ENCODE data around the gene CMTM6. TPM values are rescaled to one million over a fixed set of nuclear protein-coding genes. Genes with fewer than 3 reads are reported as not detected.
"Not testable (repeated sequence)": the region's sequence is repeated elsewhere in the genome, so short reads cannot be mapped to it uniquely, and the experiment has no call there.

Gene CMTM6
- total and polyA plus RNA-seq, 4 donors, result 19.0 to 32.1 (median 25.9) TPM

DNA sequence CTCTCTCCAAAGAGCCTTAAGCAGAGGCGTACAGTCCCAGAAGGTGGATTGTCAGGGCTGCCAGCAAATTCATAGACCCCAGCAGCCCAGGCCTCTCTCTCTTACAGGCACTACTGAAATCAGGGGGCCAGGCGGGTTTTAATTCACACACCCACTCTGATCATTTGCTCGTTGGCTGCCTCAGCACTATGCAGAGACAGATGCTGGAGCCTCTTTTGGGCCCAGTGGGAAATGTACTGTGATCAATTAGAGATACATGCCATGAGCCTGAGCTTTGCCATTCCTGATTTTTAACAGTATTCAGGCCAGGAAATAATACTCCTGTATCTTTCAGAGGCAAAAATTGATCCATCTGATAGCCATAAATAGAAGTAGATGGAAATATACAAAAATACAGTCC lies 53.0 kb downstream of the CMTM6 start:
- H3K27ac ChIP-seq (ENCODE audit: low read depth in 1 of 2, low read length in 2 of 2), result no peak overlapping the region
- DNase-seq (no peak), ATAC-seq (ENCODE audit: low FRiP score) (no peak)
- intact Hi-C loops (cut with DNase I), result no loop called here
- H3K36me3 ChIP-seq (ENCODE audit: control insufficient read depth in 1 of 2, insufficient read depth in 2 of 2, low read length in 1 of 2), result no peaks in the 10 kb centered on the region
- no peaks in the 10 kb centered on the region for H3K27me3 ChIP-seq (ENCODE audit: control insufficient read depth in 1 of 2, insufficient read depth in 2 of 2, low read length in 1 of 2)
- WGBS, 2 donors, result 94% methylated on average over 3 of the region's 3 CpGs
- no peaks in the 10 kb centered on the region for H3K4me1 ChIP-seq (ENCODE audit: control insufficient read depth in 1 of 2, insufficient read depth in 2 of 2, low read length in 2 of 2)
- no peak overlapping the region for H3K4me3 ChIP-seq (ENCODE audit: low read length in 2 of 2)
- H3K9me3 ChIP-seq (ENCODE audit: control insufficient read depth, low read length), result peaks cover 1% of the 10 kb centered on the region

DNA sequence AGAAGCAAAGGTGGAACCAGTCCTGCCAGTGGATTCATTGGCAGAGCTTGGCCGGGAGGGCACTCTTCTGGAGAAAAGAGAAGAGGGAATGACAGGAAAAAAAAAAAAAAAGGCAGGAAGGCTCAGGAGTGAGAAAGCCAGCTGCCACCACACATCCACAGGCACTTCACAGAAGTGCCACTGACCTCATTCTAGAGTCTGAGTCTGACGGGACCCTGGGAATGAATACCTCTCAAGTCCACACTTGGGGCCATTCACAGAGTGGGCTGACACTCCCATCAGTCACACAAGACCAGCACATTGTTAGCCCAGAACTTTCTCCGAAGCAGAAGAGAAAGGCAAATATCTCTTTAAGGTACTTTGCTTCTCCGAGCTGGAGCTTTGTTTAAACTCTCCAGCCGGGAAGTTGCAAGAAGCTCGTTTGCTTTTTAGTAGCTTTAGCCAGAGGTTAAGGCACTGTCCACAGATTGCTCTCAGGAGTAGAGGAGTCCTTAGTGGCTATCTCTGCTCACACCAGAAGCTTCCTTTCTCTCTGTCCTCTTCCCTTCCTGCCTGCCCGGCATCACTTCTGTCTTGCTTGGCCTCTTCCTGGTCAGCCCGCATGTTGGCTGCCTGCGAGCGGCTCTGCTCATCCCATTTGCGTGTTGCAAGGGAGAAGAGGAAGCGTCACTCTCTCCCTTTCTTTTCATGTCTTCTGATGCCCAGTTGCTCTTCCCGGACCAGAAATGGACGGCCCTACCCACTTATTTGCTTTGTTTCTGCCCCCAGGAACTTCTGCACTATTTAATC lies 53.8 kb downstream of the CMTM6 start:
- WGBS, 2 donors, result 88 to 91% methylated on average over 14 of the region's 14 CpGs
- peaks cover 1% of the 10 kb centered on the region for H3K9me3 ChIP-seq (ENCODE audit: control insufficient read depth, low read length)
- peak; percentile 15 for ATAC-seq (ENCODE audit: low FRiP score)

DNA sequence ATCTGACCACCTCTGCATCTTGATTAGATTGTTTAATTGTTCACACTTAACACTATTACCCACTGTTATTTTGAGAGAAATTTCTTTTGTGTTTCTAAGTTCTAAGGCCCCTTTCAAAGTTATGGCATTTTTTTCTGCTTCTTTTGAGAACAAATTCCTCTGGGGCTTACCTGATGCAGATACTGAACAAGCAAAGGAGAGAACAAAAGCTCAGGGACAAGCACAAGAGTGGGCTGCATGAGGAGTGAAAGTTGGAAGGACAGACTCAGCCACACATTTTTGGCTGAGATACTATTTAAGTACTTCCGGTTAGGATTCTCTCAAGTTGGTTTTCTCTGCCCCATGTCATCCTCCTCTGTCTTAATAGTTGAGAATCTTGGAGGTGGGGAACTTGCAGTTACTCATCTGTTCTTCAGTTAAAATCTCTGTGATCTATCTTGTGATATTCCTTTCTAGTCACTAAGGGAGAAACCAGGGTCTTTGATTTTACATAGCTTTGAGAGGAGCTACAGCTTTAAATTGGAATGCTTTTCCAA lies 54.7 kb downstream of the CMTM6 start:
- Histone ChIP-seq H3K9me3 (ENCODE audit: control insufficient read depth, low read length) (peaks cover 1% of the 10 kb centered on the region), H3K4me1 (ENCODE audit: control insufficient read depth in 1 of 2, insufficient read depth in 2 of 2, low read length in 2 of 2) (no peaks in the 10 kb centered on the region), H3K4me3 (ENCODE audit: low read length in 2 of 2) (no peak overlapping the region), H3K27me3 (ENCODE audit: control insufficient read depth in 1 of 2, insufficient read depth in 2 of 2, low read length in 1 of 2) (no peaks in the 10 kb centered on the region), H3K27ac (ENCODE audit: low read depth in 1 of 2, low read length in 2 of 2) (no peak overlapping the region), H3K36me3 (ENCODE audit: control insufficient read depth in 1 of 2, insufficient read depth in 2 of 2, low read length in 1 of 2) (no peaks in the 10 kb centered on the region)
- WGBS, 2 donors, result 82 to 88% methylated on average over 1 of the region's 1 CpG
- intact Hi-C loops (cut with DNase I), result no loop called here
- ATAC-seq (ENCODE audit: low FRiP score) (no peak), DNase-seq (no peak)

More for the DNA sequence above, 53.8 kb downstream of the CMTM6 start:
- peak in 1 of 2 donors; percentile 73 for DNase-seq
- Histone ChIP-seq H3K4me1 (ENCODE audit: control insufficient read depth in 1 of 2, insufficient read depth in 2 of 2, low read length in 2 of 2) (no peaks in the 10 kb centered on the region), H3K4me3 (ENCODE audit: low read length in 2 of 2) (no peak overlapping the region), H3K27ac (ENCODE audit: low read depth in 1 of 2, low read length in 2 of 2) (no peak overlapping the region), H3K36me3 (ENCODE audit: control insufficient read depth in 1 of 2, insufficient read depth in 2 of 2, low read length in 1 of 2) (no peaks in the 10 kb centered on the region), H3K27me3 (ENCODE audit: control insufficient read depth in 1 of 2, insufficient read depth in 2 of 2, low read length in 1 of 2) (no peaks in the 10 kb centered on the region)
- intact Hi-C loops (cut with DNase I), result no loop called here

DNA sequence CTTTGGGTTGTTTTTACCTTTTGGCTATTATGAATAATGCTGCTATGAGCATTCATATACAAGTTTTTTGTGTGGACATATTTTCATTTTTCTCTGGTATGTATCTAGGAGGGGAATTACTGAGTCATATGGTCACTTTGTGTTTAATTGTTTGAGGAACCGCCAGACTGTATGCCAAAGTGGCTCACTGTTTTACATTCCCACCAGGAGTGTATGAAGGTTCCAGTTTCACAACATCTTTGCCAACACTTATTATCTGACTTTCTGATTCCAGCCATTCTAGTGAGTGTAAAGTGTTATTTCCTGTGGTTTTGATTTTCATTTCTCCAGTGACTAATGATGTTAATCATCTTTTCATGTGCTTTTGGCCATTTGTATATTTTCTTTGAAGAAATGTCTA lies 59.2 kb downstream of the CMTM6 start:
- no peaks in the 10 kb centered on the region for H3K36me3 ChIP-seq (ENCODE audit: control insufficient read depth in 1 of 2, insufficient read depth in 2 of 2, low read length in 1 of 2)
- DNase-seq (no peak), ATAC-seq (ENCODE audit: low FRiP score) (no peak)
- no peaks in the 10 kb centered on the region for H3K27me3 ChIP-seq (ENCODE audit: control insufficient read depth in 1 of 2, insufficient read depth in 2 of 2, low read length in 1 of 2)
- intact Hi-C loops (cut with DNase I), result no loop called here
- 69 to 77% methylated on average over 1 of the region's 1 CpG for WGBS, 2 donors
- peaks cover 1% of the 10 kb centered on the region for H3K9me3 ChIP-seq (ENCODE audit: control insufficient read depth, low read length)
- H3K27ac ChIP-seq (ENCODE audit: low read depth in 1 of 2, low read length in 2 of 2), result no peak overlapping the region
- no peak overlapping the region for H3K4me3 ChIP-seq (ENCODE audit: low read length in 2 of 2)
- no peaks in the 10 kb centered on the region for H3K4me1 ChIP-seq (ENCODE audit: control insufficient read depth in 1 of 2, insufficient read depth in 2 of 2, low read length in 2 of 2)

DNA sequence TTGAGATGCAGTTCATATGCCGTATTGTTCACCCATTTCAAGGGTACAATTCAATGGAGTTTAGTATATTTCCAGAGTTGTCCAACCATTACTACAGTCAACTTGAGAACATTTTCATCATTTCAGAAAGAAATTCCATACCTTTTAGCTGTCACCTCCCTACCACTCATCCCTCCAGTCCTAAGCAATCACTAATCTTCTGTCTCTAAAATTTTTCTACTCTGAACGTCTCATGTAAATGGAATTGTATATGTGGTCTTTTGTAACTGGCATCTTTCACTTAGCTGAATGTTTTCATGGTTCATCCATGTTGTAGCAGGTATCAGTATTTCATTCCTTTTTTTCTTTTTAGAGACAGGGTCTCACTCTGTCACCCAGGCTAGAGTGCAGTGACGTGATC lies 59.9 kb downstream of the CMTM6 start:
- peaks cover 1% of the 10 kb centered on the region for H3K9me3 ChIP-seq (ENCODE audit: control insufficient read depth, low read length)
- no peaks in the 10 kb centered on the region for H3K36me3 ChIP-seq (ENCODE audit: control insufficient read depth in 1 of 2, insufficient read depth in 2 of 2, low read length in 1 of 2)
- DNase-seq (no peak), ATAC-seq (ENCODE audit: low FRiP score) (no peak)
- H3K4me1 ChIP-seq (ENCODE audit: control insufficient read depth in 1 of 2, insufficient read depth in 2 of 2, low read length in 2 of 2), result no peaks in the 10 kb centered on the region
- 97 to 98% methylated on average over 3 of the region's 3 CpGs for WGBS, 2 donors
- no peak overlapping the region for H3K27ac ChIP-seq (ENCODE audit: low read depth in 1 of 2, low read length in 2 of 2)
- no peak overlapping the region for H3K4me3 ChIP-seq (ENCODE audit: low read length in 2 of 2)
- intact Hi-C loops (cut with DNase I), result no loop called here
- no peaks in the 10 kb centered on the region for H3K27me3 ChIP-seq (ENCODE audit: control insufficient read depth in 1 of 2, insufficient read depth in 2 of 2, low read length in 1 of 2)

DNA sequence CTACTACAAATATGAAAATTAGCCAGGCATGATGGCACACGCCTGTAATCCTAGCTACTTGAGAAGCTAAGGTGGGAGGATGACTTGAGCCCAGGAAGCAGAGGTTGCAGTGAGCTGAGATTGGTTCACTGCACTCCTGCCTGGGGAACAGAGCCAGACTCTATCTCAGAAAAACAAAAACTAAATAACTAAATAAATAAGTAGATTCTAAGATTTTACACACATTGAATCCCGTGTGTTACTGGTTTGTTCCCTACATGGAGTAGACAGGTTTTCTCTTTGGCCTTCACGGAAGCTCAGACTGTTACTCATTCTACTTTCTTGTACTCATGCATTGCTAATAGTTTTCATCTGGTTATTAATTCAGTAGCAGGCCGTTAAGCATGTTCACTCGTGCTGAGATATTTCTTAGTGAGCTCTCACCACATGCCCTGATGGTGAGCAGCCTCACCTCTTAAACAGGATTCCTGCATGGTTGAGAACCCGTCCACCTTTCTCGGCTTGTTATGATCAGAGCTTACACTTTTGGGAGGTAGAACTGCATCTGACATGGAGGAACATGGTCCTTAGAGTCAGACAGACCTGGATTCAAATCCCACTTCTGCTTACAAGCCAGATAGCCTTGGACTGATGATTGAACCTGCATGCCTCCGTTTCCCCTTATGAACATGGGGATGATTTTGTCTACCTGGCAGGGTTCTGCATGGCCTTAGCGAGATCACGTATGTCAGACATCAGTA lies 61.9 kb downstream of the CMTM6 start:
- ATAC-seq (ENCODE audit: low FRiP score) (no peak), DNase-seq (no peak)
- Histone ChIP-seq H3K4me3 (ENCODE audit: low read length in 2 of 2) (no peak overlapping the region), H3K9me3 (ENCODE audit: control insufficient read depth, low read length) (no peaks in the 10 kb centered on the region), H3K36me3 (ENCODE audit: control insufficient read depth in 1 of 2, insufficient read depth in 2 of 2, low read length in 1 of 2) (no peaks in the 10 kb centered on the region), H3K27me3 (ENCODE audit: control insufficient read depth in 1 of 2, insufficient read depth in 2 of 2, low read length in 1 of 2) (no peaks in the 10 kb centered on the region), H3K4me1 (ENCODE audit: control insufficient read depth in 1 of 2, insufficient read depth in 2 of 2, low read length in 2 of 2) (no peaks in the 10 kb centered on the region), H3K27ac (ENCODE audit: low read depth in 1 of 2, low read length in 2 of 2) (no peak overlapping the region)
- WGBS, 2 donors, result 89 to 94% methylated on average over 10 of the region's 10 CpGs
- intact Hi-C loops (cut with DNase I), result no loop called here

DNA sequence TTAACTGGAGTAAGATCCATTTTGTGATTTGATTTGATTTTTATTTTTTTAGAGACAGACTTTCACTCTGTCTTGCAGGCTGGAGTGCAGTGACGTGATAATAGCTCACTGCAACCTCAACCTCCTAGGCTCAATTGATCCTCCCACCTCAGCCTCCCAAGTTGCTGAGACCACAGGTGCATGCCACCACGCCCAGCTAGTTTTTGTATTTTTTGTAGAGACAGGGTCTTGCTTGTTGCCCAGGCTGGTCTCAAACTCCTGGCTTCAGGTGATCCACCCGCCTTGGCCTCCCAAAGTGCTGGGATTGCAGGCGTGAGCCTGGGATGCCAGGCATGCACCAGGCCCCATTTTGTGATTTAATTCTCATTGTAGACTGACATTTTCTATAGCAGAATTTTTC lies 63.2 kb downstream of the CMTM6 start:
- 97 to 98% methylated on average over 4 of the region's 4 CpGs for WGBS, 2 donors
- H3K36me3 ChIP-seq (ENCODE audit: control insufficient read depth in 1 of 2, insufficient read depth in 2 of 2, low read length in 1 of 2); H3K9me3 ChIP-seq (ENCODE audit: control insufficient read depth, low read length); DNase-seq; ATAC-seq (ENCODE audit: low FRiP score); H3K27me3 ChIP-seq (ENCODE audit: control insufficient read depth in 1 of 2, insufficient read depth in 2 of 2, low read length in 1 of 2); H3K4me3 ChIP-seq (ENCODE audit: low read length in 2 of 2); H3K27ac ChIP-seq (ENCODE audit: low read depth in 1 of 2, low read length in 2 of 2); intact Hi-C loops (cut with DNase I); H3K4me1 ChIP-seq (ENCODE audit: control insufficient read depth in 1 of 2, insufficient read depth in 2 of 2, low read length in 2 of 2): not testable (repeated sequence)

DNA sequence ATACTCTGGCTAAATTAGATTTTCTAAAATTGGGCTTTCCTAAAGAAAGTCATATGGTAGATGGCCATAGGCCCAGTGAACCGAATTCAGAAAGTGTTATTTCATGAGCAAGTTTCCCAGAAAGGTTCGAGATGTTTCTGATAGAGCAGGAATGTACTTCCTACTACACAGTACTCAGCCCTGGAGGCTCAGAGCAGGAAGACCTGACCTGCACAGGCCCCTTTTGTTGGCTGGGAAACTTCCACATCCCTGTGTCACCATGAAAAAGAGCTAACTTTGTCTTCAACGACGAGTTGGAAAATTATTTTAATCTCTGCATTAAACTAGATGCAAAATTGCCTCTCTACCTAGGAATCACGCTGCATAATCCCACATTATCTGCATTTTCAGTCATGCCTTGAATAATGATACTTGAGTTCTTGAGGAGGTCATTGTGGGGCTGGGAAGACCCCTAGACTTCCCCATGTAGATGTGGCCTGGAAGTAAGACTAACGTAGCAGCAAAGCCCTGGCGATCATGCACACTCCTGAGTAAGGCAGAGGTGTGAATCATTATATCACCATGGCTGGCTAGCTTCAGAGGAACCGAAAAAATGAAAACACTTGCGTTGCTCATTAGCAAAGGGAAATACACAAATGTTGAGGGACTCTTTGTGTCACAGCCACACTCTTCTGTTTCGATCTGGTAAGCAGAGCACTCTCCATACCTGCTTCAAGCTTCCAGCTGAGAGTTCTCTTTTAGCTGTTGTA lies 63.9 kb downstream of the CMTM6 start:
- Histone ChIP-seq H3K9me3 (ENCODE audit: control insufficient read depth, low read length) (no peaks in the 10 kb centered on the region), H3K4me3 (ENCODE audit: low read length in 2 of 2) (no peak overlapping the region), H3K4me1 (ENCODE audit: control insufficient read depth in 1 of 2, insufficient read depth in 2 of 2, low read length in 2 of 2) (no peaks in the 10 kb centered on the region), H3K27ac (ENCODE audit: low read depth in 1 of 2, low read length in 2 of 2) (no peak overlapping the region), H3K27me3 (ENCODE audit: control insufficient read depth in 1 of 2, insufficient read depth in 2 of 2, low read length in 1 of 2) (no peaks in the 10 kb centered on the region), H3K36me3 (ENCODE audit: control insufficient read depth in 1 of 2, insufficient read depth in 2 of 2, low read length in 1 of 2) (no peaks in the 10 kb centered on the region)
- WGBS, 2 donors, result 65 to 66% methylated on average over 10 of the region's 10 CpGs
- DNase-seq (no peak), ATAC-seq (ENCODE audit: low FRiP score) (no peak)
- intact Hi-C loops (cut with DNase I), result no loop called here

Data from aorta (tissue), 5 donors.